Hypothalamus (tissue), 51 donors: ENCODE results near the gene RHBDD1.

ENCODE experiments used
- DNase-seq, 51 donors: peaks; one replicate each; lab custom pipeline; 2025; lab: John Stamatoyannopoulos, UW

RHBDD1 gene

DNA sequence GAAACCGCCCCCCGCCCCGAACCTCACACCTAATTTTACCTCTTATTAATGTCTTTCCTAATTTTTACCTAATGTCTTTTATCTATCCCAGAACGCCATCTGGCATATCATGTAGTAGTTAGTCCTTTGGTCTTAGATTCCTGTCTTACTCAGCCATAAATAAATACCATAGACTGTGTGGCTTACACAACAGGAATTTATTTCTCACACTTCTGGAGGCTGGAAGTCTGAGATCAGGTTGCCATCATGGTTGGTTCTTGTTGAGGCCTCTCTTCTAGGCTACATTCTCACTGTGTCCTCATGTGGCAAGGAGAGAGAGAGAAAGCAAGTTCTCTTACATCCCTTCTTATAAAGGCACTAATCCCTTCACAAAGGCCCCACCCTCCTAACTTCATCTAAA is 46.8 kb downstream of the RHBDD1 start:
- DNase-seq, result no peak

DNA sequence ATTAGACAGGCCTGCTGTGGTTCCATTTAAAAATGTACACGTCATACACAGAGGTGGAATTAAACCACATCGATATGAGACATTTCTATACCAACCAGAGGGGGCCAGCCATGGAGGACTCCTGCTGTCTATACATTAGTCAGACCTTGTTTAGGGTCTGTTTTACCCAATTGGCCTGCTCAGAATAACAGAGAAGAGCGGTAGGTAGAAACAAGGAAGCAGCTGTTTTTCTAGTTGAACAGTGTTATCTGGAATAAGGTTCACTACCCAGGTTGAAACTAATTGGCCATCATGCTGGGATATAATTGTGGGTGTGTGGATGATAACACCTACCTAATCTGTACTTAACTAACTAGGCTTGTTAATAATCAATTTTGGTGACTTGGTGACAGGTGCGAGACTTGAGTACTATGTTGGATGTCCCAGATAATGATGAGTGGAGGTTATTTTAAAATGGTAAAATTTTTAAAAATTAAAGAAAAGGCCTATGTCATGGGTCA is 47.5 kb downstream of the RHBDD1 start:
- no peak for DNase-seq

DNA sequence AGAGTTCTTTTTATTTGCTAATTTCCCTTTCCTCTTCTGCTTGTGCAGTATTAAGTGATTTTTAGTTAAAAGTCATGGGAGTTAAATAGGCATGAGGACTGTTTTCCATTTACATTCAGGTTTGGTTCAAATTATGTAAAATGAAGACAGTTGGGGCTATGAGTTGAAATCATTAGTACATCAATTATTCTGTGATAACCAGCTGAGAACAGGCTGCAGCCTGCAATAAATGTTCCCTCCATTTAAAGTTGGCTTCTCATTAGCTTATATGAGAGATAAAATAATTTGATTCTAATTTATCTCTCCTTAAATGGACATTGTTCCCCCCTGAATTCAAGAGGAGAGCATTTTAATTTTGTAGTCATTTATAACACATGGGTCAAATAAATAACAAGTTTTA is 48.3 kb downstream of the RHBDD1 start:
- no peak for DNase-seq

DNA sequence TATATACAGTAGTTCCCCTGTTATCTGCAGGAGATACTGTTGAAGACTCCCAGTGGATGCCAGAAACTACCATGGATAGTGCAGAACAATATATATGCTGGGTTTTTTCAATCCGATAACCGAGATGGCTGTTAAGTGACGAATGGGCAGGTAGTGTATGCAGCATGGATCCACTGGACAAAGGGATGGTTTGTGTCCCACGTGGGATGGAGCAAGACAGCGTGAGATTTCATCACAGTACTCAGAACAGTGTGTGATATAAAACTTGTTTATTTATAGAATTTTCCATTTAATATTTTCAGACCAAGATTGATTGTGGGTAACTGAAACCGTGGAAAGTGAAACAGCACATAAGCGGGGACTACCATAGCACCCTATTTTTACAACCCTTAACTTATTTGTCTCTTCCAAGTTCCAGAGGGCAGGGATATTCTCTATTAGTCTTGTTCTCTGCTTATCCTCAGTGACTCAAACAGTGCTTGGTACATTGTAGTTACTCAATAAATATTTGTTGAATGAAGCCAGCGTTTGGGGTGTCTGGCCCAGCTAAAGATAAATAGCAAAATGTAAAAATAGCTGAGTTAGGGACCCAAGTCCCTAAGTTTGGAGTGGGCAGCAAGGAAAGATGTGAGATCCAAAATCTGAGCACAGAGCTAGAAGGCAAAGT is 50.0 kb downstream of the RHBDD1 start:
- no peak for DNase-seq

DNA sequence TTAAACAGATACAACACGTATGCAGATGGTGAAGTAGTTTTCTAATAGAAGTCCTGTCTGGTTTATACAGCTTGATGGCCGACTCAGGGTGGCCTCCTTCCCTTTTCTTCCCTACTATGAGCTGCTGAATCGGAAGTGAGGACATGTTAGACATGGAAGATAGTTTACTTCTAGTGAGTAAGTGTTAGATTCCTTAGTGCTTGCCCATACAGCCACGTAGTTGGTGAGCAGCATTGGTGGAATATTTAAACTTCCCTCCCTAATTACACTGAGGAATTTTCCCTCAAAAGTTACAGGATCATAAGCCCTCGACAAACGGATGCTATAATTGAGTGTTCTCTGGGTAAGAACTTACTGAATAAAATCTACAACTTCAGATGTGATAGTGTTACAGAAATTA is 52.1 kb downstream of the RHBDD1 start:
- no peak for DNase-seq

- DNase-seq, result no peak
These were observed 52.6 kb downstream of the RHBDD1 start for GRCh38 chr2:226888378-226888965.

GRCh38 chr2:226888971-226889370 is 53.1 kb downstream of the RHBDD1 start:
- DNase-seq, result no peak

DNA sequence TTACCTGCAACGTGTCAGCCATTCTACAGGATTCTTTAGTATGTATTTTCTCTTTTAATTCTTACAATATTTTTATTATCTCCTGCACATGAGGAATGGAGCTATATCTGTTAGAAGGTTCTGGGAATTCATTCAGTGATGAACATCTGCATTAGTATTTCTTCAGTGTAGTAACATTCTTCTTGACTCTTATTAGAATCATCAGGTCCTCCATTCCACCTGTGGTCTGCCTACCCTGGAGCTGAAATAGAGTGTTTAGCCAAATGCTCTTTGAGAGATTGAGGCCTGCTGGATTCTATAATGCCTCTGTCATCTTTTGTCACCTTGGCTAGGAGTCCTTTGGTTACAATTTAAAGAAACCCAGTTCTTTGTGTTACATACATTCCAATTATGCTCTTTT is 54.4 kb downstream of the RHBDD1 start:
- DNase-seq, result no peak

DNA sequence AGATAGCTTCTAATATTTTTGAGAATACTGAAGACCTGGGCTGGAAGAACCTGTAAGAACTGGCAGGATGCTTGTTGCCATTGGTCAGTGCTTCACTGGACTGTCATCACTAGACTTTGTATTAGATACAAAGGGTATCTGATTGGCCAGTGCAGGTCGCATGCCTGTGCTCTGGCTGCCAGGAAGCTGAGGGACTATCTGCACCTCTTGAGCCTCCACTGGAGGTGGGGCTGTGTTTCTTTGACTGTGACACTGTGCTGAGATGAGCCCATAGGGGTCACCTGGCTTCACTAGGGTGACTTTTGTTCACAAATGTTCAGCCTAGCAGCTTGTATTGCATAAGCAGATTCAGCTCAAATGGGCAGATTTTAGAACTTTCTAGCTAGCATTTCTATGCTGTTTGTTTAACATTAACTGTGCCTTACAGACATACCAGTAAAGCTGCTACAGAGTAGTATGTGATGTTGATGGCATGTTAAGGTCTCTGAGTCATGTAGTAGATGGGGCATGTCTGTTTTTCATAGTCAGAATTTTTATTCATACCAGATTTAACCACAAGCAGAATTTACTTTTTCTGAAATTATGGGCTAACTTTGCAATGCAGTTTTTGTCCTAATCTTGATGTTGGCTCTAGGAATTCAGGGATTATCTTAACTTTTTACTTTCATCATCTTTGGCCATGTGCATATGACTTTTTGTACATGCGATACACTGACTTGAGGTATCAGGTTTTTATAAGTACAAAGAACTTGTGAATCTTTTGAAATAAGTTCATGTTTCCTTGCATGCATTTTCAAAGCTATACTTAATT is 56.1 kb downstream of the RHBDD1 start:
- no peak for DNase-seq

DNA sequence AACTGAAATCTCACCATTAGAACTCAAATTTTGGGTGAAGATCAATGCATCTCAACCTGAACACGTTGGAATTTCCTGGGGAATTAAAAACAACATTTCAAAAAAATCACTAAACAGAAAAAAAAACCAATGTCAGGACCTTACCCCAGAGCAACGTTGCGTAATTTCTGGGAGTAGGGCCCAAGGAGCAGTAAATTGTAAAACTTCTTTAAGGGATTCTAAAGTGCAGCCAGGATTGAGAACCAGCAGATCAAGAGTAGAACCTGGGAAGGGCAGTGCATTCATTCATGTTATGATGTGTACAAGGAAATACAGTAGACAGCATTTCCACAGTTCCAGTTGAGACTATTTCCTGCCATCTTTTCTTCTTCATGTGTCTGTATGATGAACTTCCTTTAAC is 56.9 kb downstream of the RHBDD1 start:
- no peak for DNase-seq

GRCh38 chr2:226893216-226893615 is 57.4 kb downstream of the RHBDD1 start:
- no peak for DNase-seq

DNA sequence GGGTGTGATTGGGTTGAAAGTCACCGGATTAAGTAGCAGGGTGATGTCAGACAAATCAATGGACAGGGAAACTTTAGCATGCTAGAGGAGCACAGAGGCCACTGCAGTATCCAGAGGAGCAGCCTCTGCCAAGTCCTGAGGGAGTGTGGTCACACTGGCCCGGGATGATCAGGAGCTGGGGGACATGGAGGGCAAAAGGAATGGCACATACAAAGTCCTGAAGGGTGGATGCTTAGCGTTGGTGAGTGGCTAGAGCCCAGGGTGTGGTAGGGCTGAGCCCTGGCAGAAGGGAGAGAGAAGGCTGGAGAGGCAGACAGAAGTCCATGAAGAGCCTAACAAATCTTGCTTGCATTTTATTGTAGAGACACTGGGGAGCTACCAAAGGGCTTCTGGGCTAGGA is 58.9 kb downstream of the RHBDD1 start:
- no peak for DNase-seq

GRCh38 chr2:226895579-226895978 is 59.7 kb downstream of the RHBDD1 start:
- DNase-seq, result no peak

GRCh38 chr2:226898121-226898520 is 62.3 kb downstream of the RHBDD1 start:
- no peak for DNase-seq

- DNase-seq, result no peak
These were observed 63.0 kb downstream of the RHBDD1 start for GRCh38 chr2:226898897-226899296.

- DNase-seq, result no peak
These were observed 66.5 kb downstream of the RHBDD1 start for GRCh38 chr2:226902041-226902966.

GRCh38 chr2:226903179-226903578 is 67.3 kb downstream of the RHBDD1 start:
- no peak for DNase-seq

DNA sequence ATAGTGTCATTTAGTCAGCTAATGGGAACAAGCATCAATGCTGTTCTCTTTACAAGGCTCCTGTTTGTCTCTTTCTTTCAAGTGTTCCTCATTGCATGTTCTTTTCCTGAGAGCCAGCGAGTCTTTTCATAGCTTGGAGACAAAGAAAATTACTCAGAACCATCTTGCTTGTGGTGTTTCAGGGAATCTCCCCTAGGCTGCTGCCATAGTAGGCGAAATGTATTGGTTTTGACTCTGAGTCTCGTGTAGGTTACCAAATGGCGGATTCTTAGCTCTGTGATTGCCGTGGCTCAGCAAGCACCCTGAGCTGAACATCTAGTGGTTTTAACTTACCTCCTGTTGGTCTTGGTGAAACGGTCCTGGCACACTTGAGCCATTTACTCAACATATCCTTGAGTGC is 68.7 kb downstream of the RHBDD1 start:
- DNase-seq, result no peak

DNA sequence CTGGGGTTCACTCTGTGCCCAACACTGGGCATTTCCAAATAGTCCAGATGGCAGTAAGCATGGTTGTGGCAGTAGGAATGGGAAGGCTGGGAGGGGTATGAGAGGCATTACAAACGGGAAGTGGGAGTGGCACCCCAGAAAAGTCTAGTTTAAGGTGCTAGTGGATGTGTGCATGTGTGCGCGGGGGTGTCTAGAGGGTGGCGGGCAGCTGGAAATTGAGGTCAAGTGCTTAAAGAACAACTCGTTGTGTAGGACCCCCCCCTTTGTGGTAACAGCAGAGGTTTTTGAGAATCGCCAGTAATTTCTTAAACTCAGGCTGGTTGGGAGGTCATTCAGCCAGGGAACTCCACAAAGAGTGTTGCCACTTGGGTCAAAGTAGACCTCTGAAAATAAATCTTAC is 69.9 kb downstream of the RHBDD1 start:
- DNase-seq, result no peak

DNA sequence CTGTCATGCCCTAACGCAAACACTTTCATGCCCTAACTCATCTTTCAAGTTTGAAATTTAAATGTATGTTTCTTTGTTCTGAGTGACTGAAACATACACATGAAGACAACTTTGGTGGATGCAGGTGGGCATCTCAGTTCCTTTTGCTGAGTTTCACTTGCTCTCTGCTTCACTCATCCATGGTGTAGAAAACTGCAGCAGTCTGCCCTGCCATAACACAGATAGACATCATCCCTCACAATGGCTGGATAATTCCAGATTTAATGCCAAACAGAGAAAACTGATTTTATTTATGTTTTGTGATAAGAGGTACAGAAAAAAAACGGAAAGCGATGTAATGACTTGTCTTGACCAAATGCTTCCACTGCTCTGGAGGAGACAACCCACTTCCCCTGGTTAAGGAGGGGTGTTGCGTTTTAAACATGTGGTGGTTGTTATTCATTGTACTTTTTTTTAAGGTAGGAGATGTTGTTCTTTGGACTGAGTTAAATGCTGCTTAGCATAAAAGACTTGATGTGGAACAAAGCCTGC is 70.4 kb downstream of the RHBDD1 start:
- no peak for DNase-seq
